ENCODE data around the gene SLC35C1.
"Not testable (repeated sequence)": the region's sequence is repeated elsewhere in the genome, so short reads cannot be mapped to it uniquely, and the experiment has no call there.

The SLC35C1 gene

DNA sequence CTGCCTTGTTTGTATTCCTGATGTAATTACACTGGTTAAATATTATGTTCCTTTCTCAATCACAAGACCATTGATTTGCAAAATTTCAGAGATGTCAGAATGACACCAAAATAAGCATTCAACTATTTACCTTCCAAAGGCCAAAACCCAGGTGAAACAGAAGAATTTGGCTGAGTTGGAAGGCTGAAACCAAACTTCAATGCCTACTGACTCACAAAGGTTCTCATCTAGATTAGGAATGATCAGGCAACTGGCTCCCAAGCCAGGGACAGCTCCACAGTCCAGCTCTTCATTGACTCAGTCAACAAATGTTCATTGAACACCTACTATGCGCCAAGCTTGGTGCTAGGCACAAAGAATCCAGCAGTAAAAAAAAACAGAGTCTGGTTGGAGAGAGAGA is 13.4 kb upstream of the SLC35C1 start:
- FAIRE-seq, result no peak

- FAIRE-seq, result no peak
Observed at GRCh38 chr11:45794169-45794568, 10.8 kb upstream of the SLC35C1 start.

GRCh38 chr11:45795379-45795778 is 9.6 kb upstream of the SLC35C1 start:
- no peak for FAIRE-seq

DNA sequence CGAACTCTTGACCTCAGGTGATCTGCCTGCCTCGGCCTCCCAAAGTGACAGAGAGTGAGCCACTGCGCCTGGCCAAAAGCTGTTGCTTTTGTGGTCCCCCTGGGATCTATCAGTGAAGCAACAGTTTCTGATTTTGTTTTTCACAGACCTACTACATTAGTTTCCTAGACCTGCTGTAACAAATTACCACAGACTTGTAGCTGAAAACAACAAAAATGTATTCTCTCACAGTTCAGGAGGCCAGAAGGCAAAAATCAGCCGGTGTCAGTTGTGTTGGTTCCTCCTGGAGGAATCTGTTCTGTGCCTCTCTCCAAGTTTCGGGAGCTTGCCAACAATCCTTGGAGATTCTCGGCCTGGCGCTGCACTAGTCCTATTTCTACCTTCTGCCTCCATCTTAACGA is 8.5 kb upstream of the SLC35C1 start:
- FAIRE-seq, result no peak

- no peak for FAIRE-seq
Observed at GRCh38 chr11:45798793-45799441, 6.0 kb upstream of the SLC35C1 start.

DNA sequence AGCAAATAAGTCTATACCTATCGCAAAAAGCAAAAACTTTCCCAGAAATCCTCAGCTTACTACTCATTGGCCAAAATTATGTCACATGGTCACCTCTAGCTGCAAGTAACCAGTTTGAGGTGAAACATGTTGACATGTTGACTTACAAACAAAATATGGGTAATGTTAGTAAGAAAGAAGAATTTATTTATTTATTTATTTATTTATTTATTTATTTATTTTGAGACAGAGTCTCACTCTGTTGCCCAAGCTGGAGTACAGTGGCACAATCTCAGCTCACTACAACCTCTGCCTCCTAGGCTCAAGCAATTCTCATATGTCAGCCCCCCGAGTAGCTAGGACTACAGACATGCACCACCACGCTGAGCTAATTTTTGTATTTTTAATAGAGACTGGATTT is 5.4 kb upstream of the SLC35C1 start:
- no peak for FAIRE-seq

- no peak for FAIRE-seq
Observed at GRCh38 chr11:45800261-45800660, 4.7 kb upstream of the SLC35C1 start.

DNA sequence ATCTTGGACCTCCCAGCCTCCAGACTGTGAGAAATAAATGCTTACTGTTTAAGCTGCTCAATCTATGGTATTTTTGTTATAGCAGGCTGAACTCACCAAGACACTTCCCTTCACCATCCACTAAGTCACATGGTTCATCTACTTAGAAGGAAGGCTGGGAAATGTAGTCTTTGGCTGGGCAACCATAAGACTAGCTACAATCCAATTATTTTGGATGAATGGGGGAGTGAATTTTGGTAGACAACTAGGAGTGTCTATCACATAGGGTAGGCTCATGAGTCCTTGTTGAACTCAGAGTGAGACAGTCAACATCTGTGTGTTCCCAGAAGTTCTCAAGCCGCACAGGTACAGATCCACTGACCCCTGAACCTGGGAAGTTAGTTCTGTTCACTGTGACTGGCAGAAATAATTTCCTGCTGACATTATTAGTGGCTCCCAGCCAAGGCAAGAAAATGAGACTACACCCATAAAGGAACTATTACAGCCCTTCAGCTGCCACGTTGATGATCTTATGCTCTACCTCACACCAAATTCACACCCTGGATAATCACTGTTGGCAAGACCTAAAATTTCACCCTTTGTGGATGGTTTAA is 3.1 kb upstream of the SLC35C1 start:
- no peak for FAIRE-seq

- FAIRE-seq, result no peak
Observed at GRCh38 chr11:45802531-45803317, 2.2 kb upstream of the SLC35C1 start.

- no peak for FAIRE-seq
Observed at GRCh38 chr11:45803971-45804760, 783 bp upstream of the SLC35C1 start.

DNA sequence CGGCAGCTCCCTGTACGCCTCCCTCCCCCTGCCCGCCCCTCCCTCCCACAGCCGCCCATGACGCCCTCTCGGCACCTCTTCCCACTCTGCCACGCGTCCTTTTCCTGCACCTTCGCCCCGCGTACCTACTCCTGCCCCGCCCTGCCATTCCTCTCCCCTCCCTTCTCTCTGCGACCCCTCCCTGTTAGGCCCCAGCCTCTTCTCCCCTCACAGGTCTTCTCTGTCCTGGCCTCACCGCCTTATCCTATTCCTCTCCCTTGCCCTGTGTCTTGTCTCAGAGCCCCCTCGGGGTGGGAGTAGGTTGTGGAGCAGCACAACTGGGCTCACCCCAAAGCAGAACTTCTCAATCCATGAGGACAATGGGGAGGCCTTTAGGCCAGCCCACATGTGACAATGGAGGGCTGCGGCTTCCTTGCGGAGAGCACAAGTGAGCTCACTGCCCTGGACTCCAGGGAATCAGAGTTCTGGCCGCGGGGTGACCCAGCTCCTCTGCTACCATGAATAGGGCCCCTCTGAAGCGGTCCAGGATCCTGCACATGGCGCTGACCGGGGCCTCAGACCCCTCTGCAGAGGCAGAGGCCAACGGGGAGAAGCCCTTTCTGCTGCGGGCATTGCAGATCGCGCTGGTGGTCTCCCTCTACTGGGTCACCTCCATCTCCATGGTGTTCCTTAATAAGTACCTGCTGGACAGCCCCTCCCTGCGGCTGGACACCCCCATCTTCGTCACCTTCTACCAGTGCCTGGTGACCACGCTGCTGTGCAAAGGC is 539 bp downstream of the SLC35C1 start:
- no peak for FAIRE-seq

DNA sequence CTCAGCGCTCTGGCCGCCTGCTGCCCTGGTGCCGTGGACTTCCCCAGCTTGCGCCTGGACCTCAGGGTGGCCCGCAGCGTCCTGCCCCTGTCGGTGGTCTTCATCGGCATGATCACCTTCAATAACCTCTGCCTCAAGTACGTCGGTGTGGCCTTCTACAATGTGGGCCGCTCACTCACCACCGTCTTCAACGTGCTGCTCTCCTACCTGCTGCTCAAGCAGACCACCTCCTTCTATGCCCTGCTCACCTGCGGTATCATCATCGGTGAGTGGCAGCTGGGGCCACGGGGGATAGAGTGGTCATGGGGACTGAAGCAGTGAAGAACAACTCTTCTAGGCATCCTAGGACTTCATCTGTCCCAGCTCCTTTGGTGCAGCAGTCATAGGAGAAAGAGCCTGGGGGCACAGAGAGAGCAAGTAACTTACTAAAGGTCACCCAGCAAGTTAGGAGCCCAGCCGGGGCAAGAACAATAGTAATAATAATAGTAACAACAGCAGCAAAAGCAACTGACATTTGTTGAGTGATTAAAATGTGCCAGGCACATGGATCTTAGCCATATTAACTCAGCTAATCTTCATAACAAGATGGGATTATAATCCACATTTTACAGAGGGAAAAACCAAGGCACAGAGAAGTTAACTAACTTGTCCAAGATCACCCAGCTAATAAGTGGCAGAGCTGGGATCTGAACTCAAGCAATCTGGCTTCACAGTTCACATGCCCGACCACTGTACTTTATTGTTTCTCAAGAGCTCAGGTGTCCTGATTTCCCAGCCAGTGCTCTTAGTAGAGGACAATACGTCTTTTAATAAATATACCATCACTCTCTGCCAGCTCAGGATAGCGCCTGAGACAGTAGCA is 1.4 kb downstream of the SLC35C1 start:
- FAIRE-seq, result no peak

DNA sequence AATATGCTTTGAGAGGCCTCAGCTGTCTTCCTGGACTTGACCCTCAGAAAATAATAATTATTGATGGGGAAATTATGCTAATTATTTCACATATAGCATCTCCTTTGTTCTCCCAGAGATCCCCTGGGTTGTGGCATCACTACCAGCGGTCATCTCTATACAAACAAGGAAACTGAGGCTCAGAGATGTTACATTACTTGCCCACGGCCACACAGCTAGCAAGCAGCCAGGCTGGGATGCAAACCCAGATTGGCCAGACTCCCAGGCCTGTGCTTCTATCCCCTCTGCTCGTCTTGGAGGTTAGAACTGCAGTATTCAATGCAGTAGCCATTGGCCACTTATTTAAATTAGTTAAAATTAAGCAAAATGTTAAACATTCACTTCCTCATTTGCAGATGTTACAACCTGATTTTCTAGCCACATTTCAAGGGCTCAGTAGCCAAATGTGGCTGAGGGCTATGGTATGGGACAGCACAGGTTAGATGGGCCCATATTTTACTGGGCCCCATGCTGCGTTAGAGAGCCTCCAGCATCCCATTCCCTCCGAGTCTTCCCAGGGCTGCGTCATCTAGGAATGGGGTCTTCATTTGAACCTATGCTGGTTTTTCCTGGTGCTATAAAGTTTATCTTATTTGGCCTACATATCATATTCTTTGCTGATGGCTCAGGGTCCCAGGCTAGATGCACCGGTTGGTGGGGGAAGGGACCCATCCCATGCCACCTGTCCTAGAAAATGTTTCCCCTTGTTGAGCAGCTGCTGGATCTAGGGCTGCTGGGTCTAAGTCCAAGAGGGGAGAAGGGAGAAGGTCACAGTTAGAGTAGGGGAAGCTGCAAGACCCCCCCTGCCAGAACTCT is 2.2 kb downstream of the SLC35C1 start:
- no peak for FAIRE-seq

DNA sequence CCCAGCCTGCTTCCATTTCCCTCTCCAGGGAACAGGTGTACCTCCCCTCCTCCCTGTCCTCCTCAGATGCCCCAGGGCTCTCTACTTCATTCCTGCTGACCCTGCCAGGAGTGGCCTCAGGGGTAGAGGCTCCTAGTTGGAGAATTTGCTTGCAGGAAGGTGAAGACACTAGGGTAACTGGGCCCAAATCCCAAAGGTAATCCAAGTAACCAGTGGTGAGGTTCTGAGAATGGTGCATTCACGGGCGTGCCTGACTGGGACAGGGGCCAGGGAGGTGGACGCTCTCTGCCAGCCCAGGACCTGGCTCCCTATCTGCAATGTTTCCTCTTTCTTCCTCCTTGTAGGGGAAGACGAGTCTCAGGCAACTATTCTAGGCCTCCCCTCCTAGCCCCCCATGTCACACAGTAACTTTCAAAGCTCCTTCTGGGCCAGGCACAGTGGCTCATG is 2.9 kb downstream of the SLC35C1 start:
- FAIRE-seq, result no peak

DNA sequence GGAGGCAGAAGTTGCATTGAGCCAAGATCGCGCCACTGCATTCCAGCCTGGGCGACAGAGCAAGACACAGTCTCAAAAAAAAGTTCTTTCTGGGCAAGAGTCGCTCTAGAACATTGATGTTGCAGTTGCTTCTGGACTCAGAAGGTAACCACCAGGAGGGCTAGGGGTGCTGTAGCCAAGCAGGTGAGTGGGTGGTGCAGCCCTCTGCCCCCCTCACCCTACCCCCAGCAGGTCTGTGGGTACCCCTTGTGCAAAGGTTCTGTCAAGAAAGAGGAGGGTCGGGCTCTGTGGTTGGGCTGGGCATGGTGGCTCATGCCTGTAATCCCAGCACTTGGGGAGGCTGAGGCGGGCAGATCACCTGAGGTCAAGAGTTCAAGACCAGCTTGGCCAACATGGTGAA is 3.5 kb downstream of the SLC35C1 start:
- not testable (repeated sequence) for FAIRE-seq

DNA sequence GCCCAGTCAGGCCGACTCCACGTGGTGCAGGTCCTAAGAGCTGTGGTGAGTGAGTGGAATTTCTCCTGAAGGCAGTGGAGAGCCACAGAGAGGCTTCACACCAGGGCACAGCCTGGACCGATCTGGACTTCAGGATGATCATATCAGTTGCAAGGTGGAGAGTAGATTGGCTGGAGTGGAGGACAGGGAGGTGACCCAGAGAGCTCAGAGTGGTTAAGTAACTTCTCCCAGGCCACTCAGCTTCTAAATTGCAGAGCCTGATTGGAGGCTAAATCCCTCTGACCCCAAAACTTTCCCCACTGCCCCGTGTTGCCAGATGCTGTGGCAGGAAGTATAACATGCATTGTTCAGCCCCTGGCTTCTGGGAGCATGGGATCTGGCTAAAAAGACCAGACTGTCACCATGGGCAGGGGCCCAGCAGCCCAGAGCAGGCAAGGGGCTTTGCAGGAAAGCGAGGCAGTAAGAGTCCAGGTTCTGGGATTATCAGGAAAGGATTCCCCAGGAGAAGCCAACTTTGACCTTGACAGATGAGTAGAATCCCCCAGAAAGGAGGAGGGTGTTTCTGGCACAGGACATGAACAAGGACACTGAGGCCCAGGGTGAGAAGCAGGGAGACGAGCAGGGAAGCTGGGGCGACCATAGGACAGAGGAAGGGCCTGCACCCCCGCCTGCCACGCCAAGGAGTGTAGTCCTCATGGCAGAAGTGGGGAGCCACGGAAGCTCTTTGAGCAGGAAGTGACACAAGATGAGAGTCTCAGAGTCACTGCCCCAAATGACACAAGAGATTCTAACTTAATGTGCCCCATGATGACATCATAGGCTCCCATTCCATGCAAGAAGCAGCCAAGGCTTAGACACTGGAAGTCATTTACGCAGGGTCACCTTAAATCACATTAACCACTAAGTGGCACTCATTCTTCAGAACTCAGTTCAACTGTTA is 4.8 kb downstream of the SLC35C1 start:
- no peak for FAIRE-seq

GRCh38 chr11:45810431-45811108 is 5.6 kb downstream of the SLC35C1 start:
- no peak for FAIRE-seq

GRCh38 chr11:45811109-45811435 is 6.1 kb downstream of the SLC35C1 start:
- FAIRE-seq, result no peak

All from islet of Langerhans (tissue), 1 donor.